Measurements from ENCODE around the gene RPRD1B.

Gene RPRD1B

GRCh38 chr20:38123021-38123587 lies 89.6 kb downstream of the RPRD1B start:
- no peak for DNase-seq (ENCODE audit: low spot score)

- no peak for DNase-seq (ENCODE audit: low spot score)
These were observed 91.9 kb downstream of the RPRD1B start for GRCh38 chr20:38125157-38126056.

GRCh38 chr20:38126146-38126921 lies 92.8 kb downstream of the RPRD1B start:
- DNase-seq (ENCODE audit: low spot score) = no peak

- peak; percentile 64 for DNase-seq (ENCODE audit: low spot score)
These were observed 93.5 kb downstream of the RPRD1B start for GRCh38 chr20:38126932-38127621.

GRCh38 chr20:38127920-38128528 lies 94.5 kb downstream of the RPRD1B start:
- DNase-seq (ENCODE audit: low spot score) = no peak

GRCh38 chr20:38128691-38129090 lies 95.1 kb downstream of the RPRD1B start:
- DNase-seq (ENCODE audit: low spot score) = no peak

- DNase-seq (ENCODE audit: low spot score) = no peak
These were observed 95.8 kb downstream of the RPRD1B start for GRCh38 chr20:38129248-38129865.

GRCh38 chr20:38129893-38130609 lies 96.5 kb downstream of the RPRD1B start:
- DNase-seq (ENCODE audit: low spot score) = no peak

GRCh38 chr20:38130687-38131587 lies 97.4 kb downstream of the RPRD1B start:
- no peak for DNase-seq (ENCODE audit: low spot score)

- DNase-seq (ENCODE audit: low spot score) = no peak
These were observed 98.1 kb downstream of the RPRD1B start for GRCh38 chr20:38131588-38132121.

- DNase-seq (ENCODE audit: low spot score) = no peak
These were observed 98.8 kb downstream of the RPRD1B start for GRCh38 chr20:38132156-38132909.

- no peak for DNase-seq (ENCODE audit: low spot score)
These were observed 99.5 kb downstream of the RPRD1B start for GRCh38 chr20:38132910-38133501.

GRCh38 chr20:38133680-38134426 lies 100.3 kb downstream of the RPRD1B start:
- DNase-seq (ENCODE audit: low spot score) = no peak

- peak; percentile 49 for DNase-seq (ENCODE audit: low spot score)
These were observed 101.1 kb downstream of the RPRD1B start for GRCh38 chr20:38134427-38135270.

- DNase-seq (ENCODE audit: low spot score) = no peak
These were observed 101.7 kb downstream of the RPRD1B start for GRCh38 chr20:38135271-38135650.

- no peak for DNase-seq (ENCODE audit: low spot score)
These were observed 102.3 kb downstream of the RPRD1B start for GRCh38 chr20:38135651-38136420.

Measured in GM03348 (cell line).